Spleen (tissue), 11 donors: Measurements from ENCODE around the gene BTG2. TPM values are rescaled to one million over a fixed set of nuclear protein-coding genes. Genes with fewer than 3 reads are reported as not detected.
"Not testable (repeated sequence)": the region's sequence is repeated elsewhere in the genome, so short reads cannot be mapped to it uniquely, and the experiment has no call there.

ENCODE experiments used
- DNase-seq: peaks from one replicate; pipeline ENCODE4 v3.0.0-alpha.2; 2020
- H3K27ac ChIP-seq, 8 donors: fragments of 200-600 bp; sonication (generic) in 7 of 8; 1 replicate in 4 of 8; 2 replicates in 4 of 8; pipeline versions ENCODE4 v1.5.0 to v1.8.0; 2016 to 2021; ENCODE audit warnings: inconsistent platforms in 4 of 8, mild to moderate bottlenecking in 4 of 8, moderate library complexity in 1 of 8
- H3K27me3 ChIP-seq, 7 donors: fragments of 200-600 bp; sonication (generic) in 6 of 7; replicated peaks in 1 of 7; 1 replicate in 4 of 7; 2 replicates in 3 of 7; pipeline versions ENCODE4 v1.5.0 to v1.8.0; 2016 to 2021; ENCODE audit warnings: inconsistent platforms in 3 of 7, mild to moderate bottlenecking in 1 of 7
- H3K36me3 ChIP-seq, 6 donors: fragments of 200-600 bp; sonication (generic) in 5 of 6; 1 replicate in 4 of 6; 2 replicates in 2 of 6; pipeline versions ENCODE4 v1.5.0 to v1.8.0; 2016 to 2021; ENCODE audit warnings: inconsistent platforms in 2 of 6
- H3K4me1 ChIP-seq, 6 donors: fragments of 200-600 bp; sonication (generic) in 5 of 6; 1 replicate in 3 of 6; 2 replicates in 3 of 6; pipeline versions ENCODE4 v1.5.0 to v1.8.0; 2016 to 2021; ENCODE audit warnings: inconsistent platforms in 3 of 6
- H3K4me3 ChIP-seq, 8 donors: fragments of 200-600 bp; sonication (generic) in 7 of 8; 1 replicate in 4 of 8; 2 replicates in 4 of 8; pipeline versions ENCODE4 v1.5.0 to v1.8.0; 2016 to 2021; ENCODE audit warnings: inconsistent platforms in 4 of 8, mild to moderate bottlenecking in 4 of 8, moderate library complexity in 2 of 8
- H3K9me3 ChIP-seq, 8 donors: fragments of 200-600 bp; sonication (generic) in 7 of 8; 1 replicate in 4 of 8; 2 replicates in 4 of 8; pipeline versions ENCODE4 v1.5.0 to v1.8.0; 2016 to 2021; ENCODE audit warnings: inconsistent platforms in 4 of 8
- POLR2A ChIP-seq, 3 donors: fragments of 450-650 bp; IDR thresholded peaks; one replicate each; pipeline ENCODE4 v1.5.1; 2017; ENCODE audit warnings: antibody characterized with exemption in 3 of 3, mild to moderate bottlenecking in 1 of 3
- POLR2AphosphoS5 ChIP-seq, 3 donors: sonication (generic); formaldehyde crosslinking; IDR thresholded peaks; one replicate each; pipeline ENCODE4 v1.5.1; 2017; ENCODE audit warnings: antibody characterized with exemption in 3 of 3
- WGBS, 5 donors: extraction: QIAGEN DNeasy Blood & Tissue Kit in 3 of 5; methylation state at CpG; one replicate each; pipeline versions ENCODE4 v1.1.5 to v1.1.7; 2013 to 2018; 5-methylcytosine and 5-hydroxymethylcytosine counted together
- intact Hi-C: fragments of 100-400 bp; cut with DNase I; formaldehyde crosslinking; loops from one replicate; pipeline ENCODE4 v1.15.0; 2023; ENCODE audit warnings: low total_unique reads
- polyA plus RNA-seq, 3 donors: library from polyadenylated mRNA; stranded (reverse); fragments of 200-250 nt; gene quantifications; one replicate each; pipeline ENCODE4 v1.2.1, GENCODE V29; 2013
- total RNA-seq, 7 donors: library from RNA; depleted of rRNA in 3 of 7; stranded (reverse); fragments of >200 nt in 3 of 7; fragmentation: NEBNext Ultra II Directional in 4 of 7; extraction: Animal tissue kit (Norgen Biotek cat#: 25700) in 4 of 7; gene quantifications; one replicate each; pipeline versions ENCODE4 v1.1.0 to v1.2.1, GENCODE V29; 2016 to 2021
- TF ChIP-seq, protein P1 (sequence below), 11 experiments: fragments of 200-600 bp in 7 of 11; fragments of 450-650 bp in 4 of 11; sonication (generic) in 4 of 11; IDR thresholded peaks in 8 of 11; conservative IDR thresholded peaks in 3 of 11; 1 replicate in 7 of 11; 2 replicates in 4 of 11; pipeline versions ENCODE4 v1.4.0 to v1.8.0; 2016 to 2021; ENCODE audit warnings: antibody characterized with exemption in 11 of 11, inconsistent platforms in 4 of 11, mild to moderate bottlenecking in 1 of 11
- donor health status: healthy with polysubstance abuse.
- donor health status: DM: no; HTN: no; CAD: no; lungs with moderate emphysema.
- donor health status: DM: no; HTN: no; CAD: no.
- donor health status: Bipolar disorder and iron deficiency.
- donor health status: healthy.
- donor health status: DM: no; HTN: no; CAD: no.
- donor health status: DM: yes; HTN: yes; CAD: no.

BTG2 gene
- total and polyA plus RNA-seq, 10 donors: 55.5 to 186 (median 124) TPM

DNA sequence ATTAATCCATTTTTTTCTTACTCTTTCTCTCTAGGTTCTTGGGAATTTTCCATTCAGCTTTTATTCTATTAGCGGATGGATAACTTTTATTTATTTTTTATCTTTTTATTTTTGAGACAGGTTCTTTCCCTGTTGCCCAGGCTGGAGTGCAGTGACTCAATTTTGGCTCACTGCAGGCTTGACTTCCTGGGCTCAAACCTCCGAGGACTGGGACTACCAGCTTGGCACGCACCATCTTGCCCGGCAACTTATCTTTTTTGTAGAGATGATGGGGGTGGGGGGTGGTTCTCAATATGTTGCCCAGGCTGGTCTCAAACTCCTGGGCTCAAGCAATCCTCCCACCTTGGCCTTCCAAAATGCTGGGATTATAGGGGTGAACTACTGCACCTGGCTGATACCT, 39.8 kb upstream of the BTG2 start:
- Histone ChIP-seq H3K27ac (no peak overlapping the region), H3K9me3 (no peaks in the 10 kb centered on the region), H3K27me3 (peaks cover 0 to 6% (median 0%) of the 10 kb centered on the region in 7 donors), H3K4me1 (peaks cover 12 to 50% (median 23%) of the 10 kb centered on the region in 6 donors), H3K4me3 (no peak overlapping the region), H3K36me3 (no peaks in the 10 kb centered on the region)
- no peak for DNase-seq
- intact Hi-C loops: loop anchor here (5.0 kb wide), 1 partner anchor 222 kb away; no protein-coding TSS in a partner anchor
- TF ChIP-seq POLR2AphosphoS5 (IDR thresholded peaks at IDR 0.05) (no peak), POLR2A (IDR thresholded peaks at IDR 0.05) (no peak)
- TF ChIP-seq, protein P1, sequence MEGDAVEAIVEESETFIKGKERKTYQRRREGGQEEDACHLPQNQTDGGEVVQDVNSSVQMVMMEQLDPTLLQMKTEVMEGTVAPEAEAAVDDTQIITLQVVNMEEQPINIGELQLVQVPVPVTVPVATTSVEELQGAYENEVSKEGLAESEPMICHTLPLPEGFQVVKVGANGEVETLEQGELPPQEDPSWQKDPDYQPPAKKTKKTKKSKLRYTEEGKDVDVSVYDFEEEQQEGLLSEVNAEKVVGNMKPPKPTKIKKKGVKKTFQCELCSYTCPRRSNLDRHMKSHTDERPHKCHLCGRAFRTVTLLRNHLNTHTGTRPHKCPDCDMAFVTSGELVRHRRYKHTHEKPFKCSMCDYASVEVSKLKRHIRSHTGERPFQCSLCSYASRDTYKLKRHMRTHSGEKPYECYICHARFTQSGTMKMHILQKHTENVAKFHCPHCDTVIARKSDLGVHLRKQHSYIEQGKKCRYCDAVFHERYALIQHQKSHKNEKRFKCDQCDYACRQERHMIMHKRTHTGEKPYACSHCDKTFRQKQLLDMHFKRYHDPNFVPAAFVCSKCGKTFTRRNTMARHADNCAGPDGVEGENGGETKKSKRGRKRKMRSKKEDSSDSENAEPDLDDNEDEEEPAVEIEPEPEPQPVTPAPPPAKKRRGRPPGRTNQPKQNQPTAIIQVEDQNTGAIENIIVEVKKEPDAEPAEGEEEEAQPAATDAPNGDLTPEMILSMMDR (IDR thresholded peaks at IDR 0.05 in 8 of 11, conservative IDR thresholded peaks at IDR 0.05 in 3 of 11): no peak
- 64 to 90% (median 71%) methylated on average over 4 of the region's 4 CpGs for WGBS, 5 donors

DNA sequence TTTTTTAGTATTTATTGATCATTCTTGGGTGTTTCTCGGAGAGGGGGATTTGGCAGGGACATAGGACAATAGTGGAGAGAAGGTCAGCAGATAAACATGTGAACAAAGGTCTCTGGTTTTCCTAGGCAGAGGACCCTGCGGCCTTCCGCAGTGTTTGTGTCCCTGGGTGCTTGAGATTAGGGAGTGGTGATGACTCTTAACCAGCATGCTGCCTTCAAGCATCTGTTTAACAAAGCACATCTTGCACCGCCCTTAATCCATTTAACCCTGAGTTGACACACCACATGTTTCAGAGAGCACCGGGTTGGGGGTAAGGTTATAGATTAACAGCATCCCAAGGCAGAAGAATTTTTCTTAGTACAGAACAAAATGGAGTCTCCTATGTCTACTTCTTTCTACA, 39.2 kb upstream of the BTG2 start:
- WGBS, 5 donors: 67 to 83% (median 76%) methylated on average over 5 of the region's 5 CpGs
- H3K36me3 ChIP-seq, H3K27ac ChIP-seq, H3K4me3 ChIP-seq, H3K9me3 ChIP-seq, DNase-seq, H3K27me3 ChIP-seq: not testable (repeated sequence)
- peaks cover 12 to 56% (median 29%) of the 10 kb centered on the region in 6 donors for H3K4me1 ChIP-seq
- intact Hi-C loops: loop anchor here (5.0 kb wide), 1 partner anchor 221 kb away; no protein-coding TSS in a partner anchor

DNA sequence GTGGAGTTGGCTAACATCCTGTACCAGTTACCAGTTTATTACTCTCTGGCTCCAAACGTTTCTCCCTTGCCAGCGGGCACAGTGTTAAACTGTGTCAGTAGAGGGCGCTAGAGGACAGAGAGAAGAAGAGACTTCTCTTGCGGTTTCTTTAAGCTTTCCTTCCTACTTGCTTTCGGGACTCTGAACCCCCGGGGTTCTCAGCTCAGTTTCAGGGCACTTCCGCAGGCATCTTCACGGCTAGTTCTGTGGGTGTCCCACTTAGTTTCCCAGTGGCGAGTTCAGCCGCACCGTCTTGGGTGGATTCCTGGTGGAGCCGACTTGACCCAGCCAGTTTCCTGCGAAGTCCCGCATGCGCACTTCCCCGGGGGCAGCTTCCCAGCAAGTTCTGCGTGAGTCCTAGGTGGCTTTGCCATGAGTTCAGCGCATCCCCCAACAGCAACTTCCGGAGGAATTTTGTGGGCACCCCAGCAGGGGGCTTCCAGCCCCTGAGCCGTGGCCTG, 37.9 kb upstream of the BTG2 start:
- Histone ChIP-seq H3K36me3 (no peaks in the 10 kb centered on the region), H3K27ac (peak overlapping the region; percentile 64 to 86 (median 80)), H3K27me3 (peaks cover 0 to 6% (median 0%) of the 10 kb centered on the region in 7 donors), H3K4me1 (peaks cover 18 to 69% (median 36%) of the 10 kb centered on the region in 6 donors), H3K4me3 (peak overlapping the region; percentile 23 to 69 (median 44)), H3K9me3 (no peaks in the 10 kb centered on the region)
- DNase-seq: peak; percentile 90
- intact Hi-C loops: loop anchor here (5.0 kb wide), 1 partner anchor 220 kb away; no protein-coding TSS in a partner anchor
- TF ChIP-seq POLR2A (IDR thresholded peaks at IDR 0.05) (no peak), POLR2AphosphoS5 (IDR thresholded peaks at IDR 0.05) (peak; percentile 24 to 55 (median 38))
- TF ChIP-seq, protein P1 (IDR thresholded peaks at IDR 0.05 in 8 of 11, conservative IDR thresholded peaks at IDR 0.05 in 3 of 11): peak; percentile 91 to 97 (median 94)
- 0 to 1% (median 0%) methylated on average over 13 to 20 of the region's 20 CpGs for WGBS, 5 donors

DNA sequence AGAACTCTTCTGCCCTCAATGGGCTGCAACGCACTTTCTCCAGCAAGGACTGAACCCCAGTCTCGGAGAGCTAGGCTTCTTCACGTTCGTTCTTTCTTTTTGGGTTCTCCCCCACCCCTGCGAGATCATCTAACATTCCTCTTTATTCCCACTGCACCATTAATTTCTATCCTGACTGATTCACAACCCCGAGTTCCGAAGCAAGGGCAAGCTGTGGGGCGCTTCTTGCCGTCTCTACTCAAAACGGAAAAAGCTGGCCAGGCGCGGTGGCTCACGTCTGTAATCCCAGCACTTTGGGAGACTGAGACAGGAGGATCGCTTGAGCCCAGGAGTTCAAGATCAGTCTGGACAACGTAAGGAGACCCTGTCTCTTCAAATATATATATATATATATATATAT, 37.4 kb upstream of the BTG2 start:
- Histone ChIP-seq H3K9me3 (no peaks in the 10 kb centered on the region), H3K36me3 (no peaks in the 10 kb centered on the region), H3K4me1 (peaks cover 21 to 74% (median 41%) of the 10 kb centered on the region in 6 donors), H3K4me3 (peak overlapping the region in 7 of 8 donors; percentile 23 to 69 (median 43)), H3K27me3 (peaks cover 0 to 6% (median 0%) of the 10 kb centered on the region in 7 donors), H3K27ac (peak overlapping the region; percentile 64 to 86 (median 80))
- intact Hi-C loops: loop anchor here (5.0 kb wide), 1 partner anchor 219 kb away; no protein-coding TSS in a partner anchor
- 53 to 73% (median 71%) methylated on average over 15 of the region's 15 CpGs for WGBS, 5 donors
- TF ChIP-seq, protein P1 (IDR thresholded peaks at IDR 0.05 in 8 of 11, conservative IDR thresholded peaks at IDR 0.05 in 3 of 11): no peak
- TF ChIP-seq POLR2AphosphoS5 (IDR thresholded peaks at IDR 0.05) (no peak), POLR2A (IDR thresholded peaks at IDR 0.05) (no peak)
- peak; percentile 44 for DNase-seq
